ENCODE data around the gene TMEM175. TPM values are rescaled to one million over a fixed set of nuclear protein-coding genes. Genes with fewer than 3 reads are reported as not detected.
A peak's percentile ranks its signal among the peaks of the same experiment; 100 is the strongest.

The TMEM175 gene
- total and polyA plus RNA-seq, 2 of the 13 experiments (the other 11 are each of a cell fraction or from before 2014, with no cell fraction given) = 5.1 to 9.9 TPM

- TF ChIP-seq, protein P1, sequence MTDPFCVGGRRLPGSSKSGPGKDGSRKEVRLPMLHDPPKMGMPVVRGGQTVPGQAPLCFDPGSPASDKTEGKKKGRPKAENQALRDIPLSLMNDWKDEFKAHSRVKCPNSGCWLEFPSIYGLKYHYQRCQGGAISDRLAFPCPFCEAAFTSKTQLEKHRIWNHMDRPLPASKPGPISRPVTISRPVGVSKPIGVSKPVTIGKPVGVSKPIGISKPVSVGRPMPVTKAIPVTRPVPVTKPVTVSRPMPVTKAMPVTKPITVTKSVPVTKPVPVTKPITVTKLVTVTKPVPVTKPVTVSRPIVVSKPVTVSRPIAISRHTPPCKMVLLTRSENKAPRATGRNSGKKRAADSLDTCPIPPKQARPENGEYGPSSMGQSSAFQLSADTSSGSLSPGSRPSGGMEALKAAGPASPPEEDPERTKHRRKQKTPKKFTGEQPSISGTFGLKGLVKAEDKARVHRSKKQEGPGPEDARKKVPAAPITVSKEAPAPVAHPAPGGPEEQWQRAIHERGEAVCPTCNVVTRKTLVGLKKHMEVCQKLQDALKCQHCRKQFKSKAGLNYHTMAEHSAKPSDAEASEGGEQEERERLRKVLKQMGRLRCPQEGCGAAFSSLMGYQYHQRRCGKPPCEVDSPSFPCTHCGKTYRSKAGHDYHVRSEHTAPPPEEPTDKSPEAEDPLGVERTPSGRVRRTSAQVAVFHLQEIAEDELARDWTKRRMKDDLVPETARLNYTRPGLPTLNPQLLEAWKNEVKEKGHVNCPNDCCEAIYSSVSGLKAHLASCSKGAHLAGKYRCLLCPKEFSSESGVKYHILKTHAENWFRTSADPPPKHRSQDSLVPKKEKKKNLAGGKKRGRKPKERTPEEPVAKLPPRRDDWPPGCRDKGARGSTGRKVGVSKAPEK (CRISPR knock-in tag; IDR thresholded peaks at IDR 0.05; ENCODE audit: borderline replicate concordance) = no peak
- TF ChIP-seq SALL2 (CRISPR knock-in tag; IDR thresholded peaks at IDR 0.05) (no peak), ZSCAN22 (CRISPR knock-in tag; IDR thresholded peaks at IDR 0.05) (no peak), AGO1 (IDR thresholded peaks at IDR 0.05; ENCODE audit: low read depth, low read length, poor library complexity, severe bottlenecking) (peak; percentile 78), ZFY (CRISPR knock-in tag; IDR thresholded peaks at IDR 0.05) (peak; percentile 41; the same call in 1 of the 2 replicates), ELF1 (CRISPR knock-in tag; IDR thresholded peaks at IDR 0.05) (no peak), IKZF1 (IDR thresholded peaks at IDR 0.05) (no peak), SRSF1 (optimal IDR thresholded peaks at IDR 0.05; ENCODE audit: low read depth, low read length) (peak; percentile 42), ZGPAT (CRISPR knock-in tag; IDR thresholded peaks at IDR 0.05) (peak; percentile 21; the same call in 1 of the 2 replicates), GTF2F1 (IDR thresholded peaks at IDR 0.05; ENCODE audit: low read length) (no peak)
- TF ChIP-seq, protein P2, sequence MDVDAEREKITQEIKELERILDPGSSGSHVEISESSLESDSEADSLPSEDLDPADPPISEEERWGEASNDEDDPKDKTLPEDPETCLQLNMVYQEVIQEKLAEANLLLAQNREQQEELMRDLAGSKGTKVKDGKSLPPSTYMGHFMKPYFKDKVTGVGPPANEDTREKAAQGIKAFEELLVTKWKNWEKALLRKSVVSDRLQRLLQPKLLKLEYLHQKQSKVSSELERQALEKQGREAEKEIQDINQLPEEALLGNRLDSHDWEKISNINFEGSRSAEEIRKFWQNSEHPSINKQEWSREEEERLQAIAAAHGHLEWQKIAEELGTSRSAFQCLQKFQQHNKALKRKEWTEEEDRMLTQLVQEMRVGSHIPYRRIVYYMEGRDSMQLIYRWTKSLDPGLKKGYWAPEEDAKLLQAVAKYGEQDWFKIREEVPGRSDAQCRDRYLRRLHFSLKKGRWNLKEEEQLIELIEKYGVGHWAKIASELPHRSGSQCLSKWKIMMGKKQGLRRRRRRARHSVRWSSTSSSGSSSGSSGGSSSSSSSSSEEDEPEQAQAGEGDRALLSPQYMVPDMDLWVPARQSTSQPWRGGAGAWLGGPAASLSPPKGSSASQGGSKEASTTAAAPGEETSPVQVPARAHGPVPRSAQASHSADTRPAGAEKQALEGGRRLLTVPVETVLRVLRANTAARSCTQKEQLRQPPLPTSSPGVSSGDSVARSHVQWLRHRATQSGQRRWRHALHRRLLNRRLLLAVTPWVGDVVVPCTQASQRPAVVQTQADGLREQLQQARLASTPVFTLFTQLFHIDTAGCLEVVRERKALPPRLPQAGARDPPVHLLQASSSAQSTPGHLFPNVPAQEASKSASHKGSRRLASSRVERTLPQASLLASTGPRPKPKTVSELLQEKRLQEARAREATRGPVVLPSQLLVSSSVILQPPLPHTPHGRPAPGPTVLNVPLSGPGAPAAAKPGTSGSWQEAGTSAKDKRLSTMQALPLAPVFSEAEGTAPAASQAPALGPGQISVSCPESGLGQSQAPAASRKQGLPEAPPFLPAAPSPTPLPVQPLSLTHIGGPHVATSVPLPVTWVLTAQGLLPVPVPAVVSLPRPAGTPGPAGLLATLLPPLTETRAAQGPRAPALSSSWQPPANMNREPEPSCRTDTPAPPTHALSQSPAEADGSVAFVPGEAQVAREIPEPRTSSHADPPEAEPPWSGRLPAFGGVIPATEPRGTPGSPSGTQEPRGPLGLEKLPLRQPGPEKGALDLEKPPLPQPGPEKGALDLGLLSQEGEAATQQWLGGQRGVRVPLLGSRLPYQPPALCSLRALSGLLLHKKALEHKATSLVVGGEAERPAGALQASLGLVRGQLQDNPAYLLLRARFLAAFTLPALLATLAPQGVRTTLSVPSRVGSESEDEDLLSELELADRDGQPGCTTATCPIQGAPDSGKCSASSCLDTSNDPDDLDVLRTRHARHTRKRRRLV (CRISPR knock-in tag; IDR thresholded peaks at IDR 0.05) = no peak
- TF ChIP-seq, protein P3, sequence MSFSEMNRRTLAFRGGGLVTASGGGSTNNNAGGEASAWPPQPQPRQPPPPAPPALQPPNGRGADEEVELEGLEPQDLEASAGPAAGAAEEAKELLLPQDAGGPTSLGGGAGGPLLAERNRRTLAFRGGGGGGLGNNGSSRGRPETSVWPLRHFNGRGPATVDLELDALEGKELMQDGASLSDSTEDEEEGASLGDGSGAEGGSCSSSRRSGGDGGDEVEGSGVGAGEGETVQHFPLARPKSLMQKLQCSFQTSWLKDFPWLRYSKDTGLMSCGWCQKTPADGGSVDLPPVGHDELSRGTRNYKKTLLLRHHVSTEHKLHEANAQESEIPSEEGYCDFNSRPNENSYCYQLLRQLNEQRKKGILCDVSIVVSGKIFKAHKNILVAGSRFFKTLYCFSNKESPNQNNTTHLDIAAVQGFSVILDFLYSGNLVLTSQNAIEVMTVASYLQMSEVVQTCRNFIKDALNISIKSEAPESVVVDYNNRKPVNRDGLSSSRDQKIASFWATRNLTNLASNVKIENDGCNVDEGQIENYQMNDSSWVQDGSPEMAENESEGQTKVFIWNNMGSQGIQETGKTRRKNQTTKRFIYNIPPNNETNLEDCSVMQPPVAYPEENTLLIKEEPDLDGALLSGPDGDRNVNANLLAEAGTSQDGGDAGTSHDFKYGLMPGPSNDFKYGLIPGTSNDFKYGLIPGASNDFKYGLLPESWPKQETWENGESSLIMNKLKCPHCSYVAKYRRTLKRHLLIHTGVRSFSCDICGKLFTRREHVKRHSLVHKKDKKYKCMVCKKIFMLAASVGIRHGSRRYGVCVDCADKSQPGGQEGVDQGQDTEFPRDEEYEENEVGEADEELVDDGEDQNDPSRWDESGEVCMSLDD (CRISPR knock-in tag; IDR thresholded peaks at IDR 0.05; ENCODE audit: borderline replicate concordance) = 0 out of 2 replicates have a peak, but pooled peaks have one; percentile 29
Observed at GRCh38 chr4:997375-998071, 65.3 kb downstream of the TMEM175 start (continued).

All from HepG2 (cell line).